DMS153 (cell line): ENCODE results near the gene C20orf202.
"Not testable (repeated sequence)": the region's sequence is repeated elsewhere in the genome, so short reads cannot be mapped to it uniquely, and the experiment has no call there.

Experiments used
- DNase-seq: peaks from one replicate; lab custom pipeline; 2025; lab: John Stamatoyannopoulos, UW

Gene C20orf202

DNA sequence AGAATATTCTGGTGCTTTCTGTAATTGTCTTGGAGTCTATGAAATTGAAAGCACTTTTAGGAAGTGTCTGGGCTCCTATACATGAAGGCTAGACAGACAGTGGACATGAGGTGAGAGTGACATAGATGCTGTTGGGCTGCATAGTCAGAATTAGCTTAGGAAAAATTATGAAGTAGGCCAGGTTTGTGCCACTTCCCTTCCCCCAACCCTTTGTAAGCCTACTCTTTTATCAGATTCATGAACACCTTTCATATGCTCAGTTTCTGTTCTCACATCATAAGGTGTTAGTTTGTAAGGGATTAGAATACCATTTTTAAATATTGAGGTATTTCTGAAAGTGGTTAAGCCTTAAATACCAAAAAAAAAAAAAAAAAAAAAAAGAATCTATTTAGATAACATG is 44.4 kb downstream of the C20orf202 start:
- DNase-seq: no peak

DNA sequence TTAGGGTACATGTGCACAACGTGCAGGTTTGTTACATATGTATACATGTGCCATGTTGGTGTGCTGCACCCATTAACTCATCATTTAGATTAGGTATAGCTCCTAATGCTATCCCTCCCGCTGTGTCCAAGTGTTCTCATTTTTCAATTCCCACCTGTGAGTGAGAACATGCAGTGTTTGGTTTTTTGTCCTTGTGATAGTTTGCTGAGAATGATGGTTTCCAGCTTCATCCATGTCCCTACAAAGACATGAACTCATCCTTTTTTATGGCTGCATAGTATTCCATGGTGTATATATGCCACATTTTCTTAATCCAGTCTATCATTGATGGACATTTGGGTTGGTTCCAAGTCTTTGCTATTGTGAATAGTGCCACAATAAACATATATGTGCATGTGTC is 47.0 kb downstream of the C20orf202 start:
- not testable (repeated sequence) for DNase-seq

DNA sequence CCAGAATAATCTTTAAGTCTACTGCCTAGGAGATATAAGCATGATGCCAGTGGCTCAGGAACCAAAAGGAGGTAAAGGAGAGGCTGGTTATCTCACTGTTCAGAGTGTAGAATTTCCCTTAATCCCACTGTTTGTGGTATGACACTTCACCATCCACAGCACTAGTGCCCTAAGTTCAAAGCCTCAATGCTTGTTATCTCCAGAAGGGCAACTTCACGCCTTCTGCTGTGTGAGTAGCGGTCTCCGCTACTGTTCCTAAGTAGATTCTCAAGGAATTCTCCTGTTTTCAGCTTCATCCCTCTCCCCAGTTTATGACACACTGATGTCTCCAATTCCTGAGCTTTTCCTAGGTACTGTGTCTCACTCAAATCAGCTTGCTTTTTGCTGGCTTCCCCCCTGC is 49.2 kb downstream of the C20orf202 start:
- DNase-seq: no peak

DNA sequence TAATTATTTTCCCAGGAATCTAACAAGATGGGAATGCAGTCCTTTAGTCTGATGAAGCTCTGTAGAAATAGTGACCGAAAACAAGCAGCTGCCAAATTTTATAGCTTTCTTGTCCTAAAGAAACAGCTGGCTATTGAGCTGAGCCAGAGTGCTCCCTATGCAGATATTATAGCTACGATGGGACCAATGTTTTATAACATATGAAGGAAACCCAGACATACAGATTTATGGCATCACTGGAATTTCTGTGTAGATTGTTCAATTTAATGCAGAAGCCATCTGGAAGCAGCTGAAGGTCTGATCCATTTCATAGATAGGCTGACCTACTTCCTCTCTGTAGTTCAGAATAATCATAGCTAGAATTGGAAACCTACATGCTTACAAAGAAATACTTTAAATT is 51.0 kb downstream of the C20orf202 start:
- DNase-seq: no peak

DNA sequence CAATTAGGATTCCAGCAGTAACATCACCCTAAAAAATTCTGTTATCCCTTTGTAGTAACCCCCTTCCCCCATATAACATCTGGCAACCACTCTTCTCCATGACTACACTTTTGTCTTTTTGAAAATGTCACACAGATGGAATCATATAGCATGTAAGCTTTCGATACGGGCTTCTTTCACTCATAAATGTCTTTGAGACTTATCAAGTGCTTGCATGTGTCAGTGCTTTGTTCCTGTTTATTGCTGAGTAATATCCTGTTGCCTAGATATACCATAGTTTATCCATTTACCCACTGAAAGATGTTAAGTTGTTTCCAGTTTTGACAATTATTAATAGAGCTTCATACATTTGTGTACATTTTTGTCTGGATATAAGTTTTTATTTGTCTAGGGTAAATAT is 52.4 kb downstream of the C20orf202 start:
- DNase-seq: no peak
